ENCODE results near the gene NUP35. TPM values are rescaled to one million over a fixed set of nuclear protein-coding genes. Genes with fewer than 3 reads are reported as not detected.

Gene NUP35
- polyA plus RNA-seq, 2 of the 4 experiments (the other 2 are of a cell fraction), result 39.6 to 45.9 TPM

DNA sequence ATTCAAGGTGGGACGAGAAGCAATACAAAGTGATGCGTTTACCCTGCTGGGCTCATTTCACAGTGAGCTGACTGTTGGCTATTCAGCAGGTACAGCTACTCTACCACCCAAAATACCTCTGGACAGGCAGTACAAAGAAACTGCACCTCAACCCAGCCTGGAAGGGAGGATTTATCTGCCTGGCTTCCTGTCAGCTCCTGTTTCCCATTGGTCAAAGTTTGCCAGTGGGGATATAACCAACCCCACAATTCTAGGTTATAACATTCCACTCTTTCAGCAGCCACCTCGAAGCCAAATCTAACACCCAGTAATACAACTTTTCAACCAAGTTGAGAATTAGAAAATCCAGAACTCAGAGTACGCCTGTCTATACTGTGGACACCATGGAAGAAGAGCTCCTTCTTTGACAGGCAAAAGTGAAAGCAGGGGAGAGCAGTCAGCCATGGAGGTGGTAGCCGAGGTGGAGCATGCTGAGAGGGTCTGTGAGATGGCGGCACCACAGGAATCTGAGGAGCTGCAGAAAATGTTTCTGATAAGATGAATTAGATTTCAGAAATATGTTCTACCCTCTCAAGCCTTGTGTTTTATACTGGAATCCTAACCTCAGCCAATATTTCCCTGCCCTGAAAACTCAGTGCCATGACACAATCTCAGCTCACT, 34.9 kb upstream of the NUP35 start:
- Histone ChIP-seq H3K27ac (no peak overlapping the region), H3K4me2 (no peak overlapping the region), H3K4me1 (peaks cover 9% of the 10 kb centered on the region; the same call in 2 of the 3 replicates), H3K4me3 (no peak overlapping the region), H3K9me3 (no peaks in the 10 kb centered on the region)
- 77% methylated on average over 6 of the region's 6 CpGs for WGBS (ENCODE audit: missing lambda C conversion rate)
- TF ChIP-seq EHF (CRISPR knock-in tag; IDR thresholded peaks at IDR 0.05), result no peak
- TF ChIP-seq MAFK (IDR thresholded peaks at IDR 0.05; ENCODE audit: partially characterized antibody), result no peak
- no peak for TF ChIP-seq RNF2 (IDR thresholded peaks at IDR 0.05; ENCODE audit: borderline replicate concordance, low read depth)
- no peak for TF ChIP-seq CHD4 (IDR thresholded peaks at IDR 0.05; ENCODE audit: borderline replicate concordance)
- TF ChIP-seq NR3C1 (IDR thresholded peaks at IDR 0.05), result no peak
- TF ChIP-seq, protein P1, sequence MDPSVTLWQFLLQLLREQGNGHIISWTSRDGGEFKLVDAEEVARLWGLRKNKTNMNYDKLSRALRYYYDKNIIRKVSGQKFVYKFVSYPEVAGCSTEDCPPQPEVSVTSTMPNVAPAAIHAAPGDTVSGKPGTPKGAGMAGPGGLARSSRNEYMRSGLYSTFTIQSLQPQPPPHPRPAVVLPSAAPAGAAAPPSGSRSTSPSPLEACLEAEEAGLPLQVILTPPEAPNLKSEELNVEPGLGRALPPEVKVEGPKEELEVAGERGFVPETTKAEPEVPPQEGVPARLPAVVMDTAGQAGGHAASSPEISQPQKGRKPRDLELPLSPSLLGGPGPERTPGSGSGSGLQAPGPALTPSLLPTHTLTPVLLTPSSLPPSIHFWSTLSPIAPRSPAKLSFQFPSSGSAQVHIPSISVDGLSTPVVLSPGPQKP (IDR thresholded peaks at IDR 0.05; ENCODE audit: low read depth, low read length), result no peak
- no peak for TF ChIP-seq FOSL2 (IDR thresholded peaks at IDR 0.05)
- TF ChIP-seq FOSL2 (CRISPR knock-in tag; IDR thresholded peaks at IDR 0.05), result no peak
- TF ChIP-seq HOXA7 (CRISPR knock-in tag; IDR thresholded peaks at IDR 0.05), result no peak
- no peak for TF ChIP-seq HEYL (CRISPR knock-in tag; IDR thresholded peaks at IDR 0.05)
- TF ChIP-seq HOXB13 (CRISPR knock-in tag; IDR thresholded peaks at IDR 0.05; ENCODE audit: low read depth), result no peak
- no peak for TF ChIP-seq CTCF (IDR thresholded peaks at IDR 0.05)
- TF ChIP-seq, protein P2, sequence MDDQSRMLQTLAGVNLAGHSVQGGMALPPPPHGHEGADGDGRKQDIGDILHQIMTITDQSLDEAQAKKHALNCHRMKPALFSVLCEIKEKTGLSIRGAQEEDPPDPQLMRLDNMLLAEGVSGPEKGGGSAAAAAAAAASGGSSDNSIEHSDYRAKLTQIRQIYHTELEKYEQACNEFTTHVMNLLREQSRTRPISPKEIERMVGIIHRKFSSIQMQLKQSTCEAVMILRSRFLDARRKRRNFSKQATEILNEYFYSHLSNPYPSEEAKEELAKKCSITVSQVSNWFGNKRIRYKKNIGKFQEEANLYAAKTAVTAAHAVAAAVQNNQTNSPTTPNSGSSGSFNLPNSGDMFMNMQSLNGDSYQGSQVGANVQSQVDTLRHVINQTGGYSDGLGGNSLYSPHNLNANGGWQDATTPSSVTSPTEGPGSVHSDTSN (IDR thresholded peaks at IDR 0.05), result no peak
- TF ChIP-seq SMC3 (IDR thresholded peaks at IDR 0.05), result no peak
- TF ChIP-seq EHMT2 (IDR thresholded peaks at IDR 0.05; ENCODE audit: low read depth), result no peak
- no peak for TF ChIP-seq JUNB (IDR thresholded peaks at IDR 0.05)
- TF ChIP-seq, protein P3, sequence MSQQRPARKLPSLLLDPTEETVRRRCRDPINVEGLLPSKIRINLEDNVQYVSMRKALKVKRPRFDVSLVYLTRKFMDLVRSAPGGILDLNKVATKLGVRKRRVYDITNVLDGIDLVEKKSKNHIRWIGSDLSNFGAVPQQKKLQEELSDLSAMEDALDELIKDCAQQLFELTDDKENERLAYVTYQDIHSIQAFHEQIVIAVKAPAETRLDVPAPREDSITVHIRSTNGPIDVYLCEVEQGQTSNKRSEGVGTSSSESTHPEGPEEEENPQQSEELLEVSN (IDR thresholded peaks at IDR 0.05; ENCODE audit: borderline replicate concordance, low read depth), result no peak
- TF ChIP-seq, protein P4, sequence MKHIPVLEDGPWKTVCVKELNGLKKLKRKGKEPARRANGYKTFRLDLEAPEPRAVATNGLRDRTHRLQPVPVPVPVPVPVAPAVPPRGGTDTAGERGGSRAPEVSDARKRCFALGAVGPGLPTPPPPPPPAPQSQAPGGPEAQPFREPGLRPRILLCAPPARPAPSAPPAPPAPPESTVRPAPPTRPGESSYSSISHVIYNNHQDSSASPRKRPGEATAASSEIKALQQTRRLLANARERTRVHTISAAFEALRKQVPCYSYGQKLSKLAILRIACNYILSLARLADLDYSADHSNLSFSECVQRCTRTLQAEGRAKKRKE (CRISPR knock-in tag; IDR thresholded peaks at IDR 0.05; ENCODE audit: low read depth), result no peak
- no peak for TF ChIP-seq TP53 (CRISPR knock-in tag; IDR thresholded peaks at IDR 0.05)
- no peak for TF ChIP-seq NFE2L2 (conservative IDR thresholded peaks at IDR 0.05; ENCODE audit: low read length)
- TF ChIP-seq SREBF2 (IDR thresholded peaks at IDR 0.05), result no peak
- ATAC-seq, result no peak
- CTCF ChIA-PET, result interaction anchor here (1.1 kb wide), 1 partner anchor 83 kb away, joined by 3 read pairs; no protein-coding TSS in a partner anchor
- no peak for FAIRE-seq
- DNase-seq (ENCODE audit: low read depth in 1 of 2, low spot score in 1 of 2), result no peak
- POLR2A ChIA-PET, result no interaction called here

DNA sequence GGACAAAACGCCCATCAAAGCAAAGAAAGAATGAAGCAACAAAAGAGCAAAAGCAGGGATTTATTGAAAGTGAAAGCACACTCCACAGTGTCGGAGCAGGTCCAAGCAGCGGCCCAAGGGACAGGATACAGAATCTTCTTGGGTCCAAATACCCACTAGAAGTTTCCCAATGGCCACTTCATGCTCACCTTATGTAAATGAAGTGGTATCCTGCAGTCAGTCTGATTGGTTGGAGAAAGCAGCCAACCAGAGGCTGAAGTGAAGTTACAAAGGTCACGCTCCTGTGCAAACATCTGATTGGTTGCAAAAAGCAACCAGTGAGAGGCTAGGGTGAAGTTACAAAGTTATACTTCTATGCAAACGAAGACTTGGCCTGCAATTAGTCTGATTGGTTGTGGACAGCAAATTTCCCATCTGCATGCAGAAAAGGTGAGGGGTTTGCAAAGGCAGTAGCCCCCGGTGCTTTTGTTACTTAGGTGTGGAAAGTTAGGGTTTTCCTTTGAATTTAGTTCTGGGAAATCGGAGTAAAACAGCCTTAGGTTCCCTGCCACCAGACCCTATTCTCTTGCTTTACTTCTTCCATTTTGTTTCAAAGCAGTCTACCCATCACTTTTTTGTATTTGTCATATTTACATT, 32.8 kb upstream of the NUP35 start:
- ATAC-seq (no peak), DNase-seq (ENCODE audit: low read depth in 1 of 2, low spot score in 1 of 2) (no peak), FAIRE-seq (no peak)
- WGBS (ENCODE audit: missing lambda C conversion rate), result 89% methylated on average over 7 of the region's 7 CpGs
- Histone ChIP-seq H3K27ac (no peak overlapping the region), H3K4me2 (no peak overlapping the region), H3K9me3 (no peaks in the 10 kb centered on the region), H3K4me3 (no peak overlapping the region), H3K4me1 (peaks cover 13% of the 10 kb centered on the region; the same call in 2 of the 3 replicates)
- CTCF ChIA-PET, result no interaction called here
- POLR2A ChIA-PET, result no interaction called here
- TF ChIP-seq RFX5 (IDR thresholded peaks at IDR 0.05), result no peak
- TF ChIP-seq MAFK (IDR thresholded peaks at IDR 0.05; ENCODE audit: partially characterized antibody), result no peak
- no peak for TF ChIP-seq RNF2 (IDR thresholded peaks at IDR 0.05; ENCODE audit: borderline replicate concordance, low read depth)
- TF ChIP-seq CHD4 (IDR thresholded peaks at IDR 0.05; ENCODE audit: borderline replicate concordance), result no peak
- no peak for TF ChIP-seq HEYL (CRISPR knock-in tag; IDR thresholded peaks at IDR 0.05)
- no peak for TF ChIP-seq CEBPB (IDR thresholded peaks at IDR 0.05)
- no peak for TF ChIP-seq MYC (IDR thresholded peaks at IDR 0.05; ENCODE audit: borderline replicate concordance, low read length)
- TF ChIP-seq HOXB13 (CRISPR knock-in tag; IDR thresholded peaks at IDR 0.05; ENCODE audit: low read depth), result no peak
- TF ChIP-seq RAD21 (conservative IDR thresholded peaks at IDR 0.05 in 1 of 2, IDR thresholded peaks at IDR 0.05 in 1 of 2), result no peak
- no peak for TF ChIP-seq FOSB (CRISPR knock-in tag; IDR thresholded peaks at IDR 0.05)
- TF ChIP-seq KDM1A (IDR thresholded peaks at IDR 0.05; ENCODE audit: low read depth), result no peak
- no peak for TF ChIP-seq SREBF2 (IDR thresholded peaks at IDR 0.05)
- TF ChIP-seq, protein P2 (IDR thresholded peaks at IDR 0.05), result no peak
- TF ChIP-seq MAZ (IDR thresholded peaks at IDR 0.05; ENCODE audit: borderline replicate concordance, low read depth, low read length), result no peak
- no peak for TF ChIP-seq ZNF302 (CRISPR knock-in tag; IDR thresholded peaks at IDR 0.05)

Measured in A549 (cell line).